Fibroblast of the conjunctiva (primary cell): Measurements from ENCODE around the gene CPSF7.
"Not testable (repeated sequence)": the region's sequence is repeated elsewhere in the genome, so short reads cannot be mapped to it uniquely, and the experiment has no call there.

Source experiments
- DNase-seq: peaks from one replicate; pipeline ENCODE4 v3.0.0-alpha.2; 2010; ENCODE audit warnings: low read depth

The CPSF7 gene

DNA sequence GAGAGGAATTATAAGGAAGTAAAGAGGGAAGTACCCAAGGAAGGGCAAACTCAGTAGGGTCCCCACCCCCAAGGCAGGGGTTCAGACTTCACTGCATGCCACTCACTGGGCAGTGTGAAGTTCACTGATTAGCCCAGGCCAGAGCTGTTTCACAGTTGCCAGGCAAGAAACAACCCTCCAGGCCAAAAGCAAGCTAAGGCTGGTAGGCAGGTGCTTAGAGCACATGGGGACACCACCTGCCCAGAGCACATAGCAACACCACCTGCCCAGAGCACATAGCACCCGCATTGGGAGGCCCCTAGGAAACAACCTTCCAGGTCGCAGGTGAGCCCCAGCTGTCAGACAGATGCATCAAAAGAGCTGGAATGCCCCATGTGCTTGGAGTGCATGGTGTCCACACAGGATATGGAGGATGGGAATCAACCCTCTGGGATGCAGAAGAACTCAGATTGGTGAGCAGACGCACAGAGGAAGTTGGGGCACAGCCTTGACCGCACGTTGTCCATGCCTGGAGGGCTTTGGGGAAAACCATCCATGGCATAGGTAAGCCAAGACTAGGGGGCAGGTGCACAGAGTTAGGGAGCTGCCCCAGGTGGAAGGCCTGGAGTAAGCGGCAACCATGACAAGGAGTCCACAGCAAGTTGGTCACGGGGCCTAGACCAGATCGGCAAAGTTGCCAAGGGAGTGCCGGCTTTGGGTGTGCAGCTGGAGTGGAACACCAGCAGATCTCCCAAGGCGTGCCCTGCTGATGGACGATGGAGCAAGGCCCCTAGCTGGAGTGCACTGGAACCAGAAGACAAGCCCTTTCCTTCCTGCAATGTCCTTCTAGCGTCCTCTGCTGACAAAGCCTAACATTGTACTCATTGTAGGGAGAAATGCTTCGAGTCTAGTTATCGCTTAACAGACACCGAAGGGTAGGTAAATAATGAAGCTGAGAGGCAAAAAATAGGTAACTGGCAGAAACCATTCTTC lies 45.2 kb downstream of the CPSF7 start:
- DNase-seq, result no peak

DNA sequence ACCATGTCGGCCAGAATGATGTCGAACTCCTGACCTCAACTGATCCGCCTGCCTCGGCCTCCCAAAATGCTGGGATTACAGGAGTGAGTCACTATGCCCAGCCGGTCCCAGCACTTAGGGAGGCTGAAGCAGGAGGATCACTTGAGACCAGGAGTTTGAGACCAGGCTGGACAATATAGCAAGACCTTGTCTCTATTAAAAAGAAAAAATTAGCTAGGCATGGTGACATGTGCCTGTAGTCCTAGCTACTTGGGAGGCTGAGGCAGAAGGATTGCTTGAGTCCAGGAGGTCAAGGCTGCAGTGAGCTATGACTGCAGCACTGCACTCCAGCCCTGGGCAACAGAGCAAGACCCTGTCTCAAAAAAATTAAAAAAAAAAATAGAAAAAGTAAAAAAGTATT lies 45.9 kb downstream of the CPSF7 start:
- not testable (repeated sequence) for DNase-seq

DNA sequence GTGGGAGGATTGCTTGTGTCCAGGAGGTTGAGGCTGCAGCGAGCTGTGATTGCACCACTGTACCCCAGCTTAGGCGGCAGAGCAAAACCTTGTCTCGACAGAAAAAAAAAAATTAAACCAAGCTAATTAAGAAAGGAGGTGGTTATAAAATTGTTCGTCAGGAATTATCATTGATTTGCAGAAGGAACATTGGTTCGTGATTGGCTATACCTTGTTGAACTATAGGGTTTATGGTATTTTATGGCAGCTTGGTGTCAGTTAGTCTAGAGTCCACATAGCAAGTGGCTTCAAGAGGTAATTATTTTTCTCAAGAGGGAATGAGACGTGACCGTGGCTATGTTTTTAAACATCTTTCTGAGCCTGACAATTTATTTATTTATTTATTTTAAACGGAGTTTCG lies 48.9 kb downstream of the CPSF7 start:
- DNase-seq, result no peak

DNA sequence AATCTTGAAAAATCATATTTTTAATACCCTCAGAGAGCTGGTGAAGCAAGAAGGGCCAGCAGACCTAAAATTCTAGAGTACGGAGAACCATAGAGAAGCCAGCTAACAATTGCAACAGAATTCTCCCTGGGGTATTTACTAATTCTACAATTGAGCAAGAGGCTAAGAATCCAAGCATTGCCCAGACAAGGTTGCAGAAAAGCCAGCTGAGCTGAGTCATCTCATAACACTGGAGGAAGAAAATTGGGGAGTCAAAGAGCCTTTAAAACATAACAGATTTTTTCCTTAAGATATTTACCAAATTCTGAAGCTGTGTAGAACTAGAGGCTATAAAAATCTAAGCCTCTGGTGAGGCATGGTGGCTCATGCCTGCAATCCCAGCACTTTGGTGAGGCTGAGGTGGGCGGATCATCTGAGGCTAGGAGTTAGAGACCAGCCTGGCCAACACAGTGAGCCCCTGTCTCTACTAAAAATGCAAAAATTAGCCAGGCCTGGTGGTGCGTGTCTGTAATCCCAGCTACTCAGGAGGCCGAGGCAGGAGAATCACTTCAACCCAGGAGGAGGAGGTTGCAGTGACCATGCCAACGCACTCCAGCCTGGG lies 51.0 kb downstream of the CPSF7 start:
- DNase-seq, result peak; percentile 96

DNA sequence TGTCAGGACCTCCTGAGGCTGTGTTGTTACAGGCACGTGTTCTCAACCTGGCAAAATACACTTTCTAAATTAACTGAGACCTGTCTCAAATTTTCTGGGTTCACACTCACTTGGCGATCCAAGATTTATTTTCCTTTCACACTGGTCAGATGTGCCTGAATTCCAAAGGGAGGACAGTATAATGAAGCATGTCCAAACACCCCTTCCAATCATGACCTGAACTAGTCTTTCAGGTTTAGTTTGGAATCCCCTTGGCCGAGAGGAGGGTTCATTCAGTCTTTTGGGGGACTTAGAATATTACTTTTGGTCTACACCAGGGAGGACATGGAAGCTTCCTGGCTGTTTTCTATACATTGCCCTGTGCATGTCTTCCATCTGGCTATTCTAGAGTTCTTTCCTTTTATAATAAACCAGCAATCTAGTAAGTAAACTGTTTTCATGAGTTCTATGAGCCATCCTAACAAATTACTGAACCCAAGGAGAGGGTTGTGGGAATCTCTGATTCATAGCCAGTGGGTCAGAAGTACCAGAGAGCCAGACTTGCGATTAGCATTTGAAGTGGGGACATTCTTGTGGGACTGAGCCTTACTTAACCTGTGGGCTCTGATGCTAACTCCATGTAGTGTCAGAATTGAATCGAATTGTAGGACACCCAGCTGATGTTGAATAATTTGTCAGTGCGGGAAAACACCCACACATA lies 52.2 kb downstream of the CPSF7 start:
- no peak for DNase-seq

DNA sequence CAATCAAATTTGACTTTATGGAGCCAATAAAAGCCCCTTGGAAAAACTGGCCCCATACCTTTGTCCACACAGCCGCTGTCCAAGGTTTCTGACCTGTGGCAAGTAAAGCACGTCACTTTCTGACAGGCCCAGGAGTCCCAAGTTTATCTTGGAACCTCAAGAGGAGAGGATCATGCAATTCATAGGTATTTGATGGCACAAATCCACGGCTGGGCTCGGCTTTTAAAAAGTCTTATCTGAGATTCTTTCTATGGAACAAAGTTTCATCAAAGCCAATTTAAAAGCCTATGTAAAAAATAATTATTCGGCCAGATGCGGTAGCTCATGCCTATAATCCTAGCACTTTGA lies 54.0 kb downstream of the CPSF7 start:
- DNase-seq, result no peak

DNA sequence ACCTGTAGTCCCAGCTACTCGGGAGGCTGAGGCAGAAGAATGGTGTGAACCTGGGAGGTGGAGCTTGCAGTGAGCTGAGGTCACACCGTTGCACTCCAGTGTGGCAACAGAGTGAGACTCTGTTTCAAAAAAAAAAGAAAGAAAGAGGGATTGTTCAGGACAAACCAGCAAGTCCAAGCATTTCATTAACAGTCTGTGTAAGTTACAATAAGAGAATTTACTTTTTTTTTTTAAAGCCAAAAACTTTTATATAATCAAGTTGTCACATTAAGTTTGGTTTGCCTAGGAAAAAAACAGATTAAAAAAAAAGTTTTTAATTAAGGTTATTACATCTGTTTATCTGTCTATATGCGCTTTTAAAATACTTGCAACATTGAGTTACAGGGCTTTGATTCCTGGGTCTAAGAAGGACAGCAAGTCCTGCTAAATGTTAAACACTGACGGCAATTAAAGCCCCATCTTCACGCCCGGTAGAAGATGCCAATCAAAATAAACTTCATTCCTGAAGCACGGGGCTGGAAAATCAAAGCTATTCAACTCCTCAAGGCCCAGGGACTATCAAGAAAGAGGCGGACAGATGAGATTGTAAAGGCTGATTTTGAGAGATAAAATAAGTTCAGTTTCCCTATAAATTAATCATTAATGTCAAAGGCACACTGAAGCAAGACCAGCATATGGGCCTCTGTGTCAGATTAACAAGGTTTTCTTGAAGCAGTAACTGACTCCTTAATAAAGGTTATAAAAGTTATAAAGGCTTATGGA lies 56.9 kb downstream of the CPSF7 start:
- DNase-seq, result no peak

DNA sequence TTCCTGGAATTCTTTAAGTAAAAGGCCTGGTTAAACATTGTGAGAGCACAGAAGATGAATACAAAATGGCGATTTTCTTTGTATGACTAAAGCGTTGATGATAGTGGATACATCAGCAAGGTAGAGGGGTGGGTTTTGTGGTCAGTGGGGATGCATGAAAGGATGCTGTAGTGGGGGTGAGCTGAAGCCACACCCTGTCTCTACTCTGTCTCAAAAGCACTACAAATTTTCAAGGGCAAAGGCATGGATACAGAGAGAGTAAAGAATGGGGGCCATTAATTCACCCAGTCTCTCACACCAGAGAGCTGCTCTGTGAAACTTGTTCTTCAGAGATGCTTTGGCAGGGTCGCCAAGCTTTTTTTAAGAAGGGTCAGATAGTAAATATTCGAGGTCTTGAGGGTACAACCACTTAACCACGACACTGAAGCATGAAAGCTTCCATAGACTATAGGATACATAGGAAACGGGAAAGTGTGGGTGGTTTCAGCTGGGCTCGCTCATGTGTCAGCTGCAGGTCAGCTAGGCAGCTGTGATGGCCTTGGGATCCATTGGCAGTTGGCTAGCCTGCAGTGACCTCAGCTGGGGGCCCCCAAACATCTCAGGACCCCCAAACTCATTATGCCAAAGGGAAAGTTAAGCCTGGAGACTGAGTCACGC lies 59.3 kb downstream of the CPSF7 start:
- DNase-seq, result no peak

DNA sequence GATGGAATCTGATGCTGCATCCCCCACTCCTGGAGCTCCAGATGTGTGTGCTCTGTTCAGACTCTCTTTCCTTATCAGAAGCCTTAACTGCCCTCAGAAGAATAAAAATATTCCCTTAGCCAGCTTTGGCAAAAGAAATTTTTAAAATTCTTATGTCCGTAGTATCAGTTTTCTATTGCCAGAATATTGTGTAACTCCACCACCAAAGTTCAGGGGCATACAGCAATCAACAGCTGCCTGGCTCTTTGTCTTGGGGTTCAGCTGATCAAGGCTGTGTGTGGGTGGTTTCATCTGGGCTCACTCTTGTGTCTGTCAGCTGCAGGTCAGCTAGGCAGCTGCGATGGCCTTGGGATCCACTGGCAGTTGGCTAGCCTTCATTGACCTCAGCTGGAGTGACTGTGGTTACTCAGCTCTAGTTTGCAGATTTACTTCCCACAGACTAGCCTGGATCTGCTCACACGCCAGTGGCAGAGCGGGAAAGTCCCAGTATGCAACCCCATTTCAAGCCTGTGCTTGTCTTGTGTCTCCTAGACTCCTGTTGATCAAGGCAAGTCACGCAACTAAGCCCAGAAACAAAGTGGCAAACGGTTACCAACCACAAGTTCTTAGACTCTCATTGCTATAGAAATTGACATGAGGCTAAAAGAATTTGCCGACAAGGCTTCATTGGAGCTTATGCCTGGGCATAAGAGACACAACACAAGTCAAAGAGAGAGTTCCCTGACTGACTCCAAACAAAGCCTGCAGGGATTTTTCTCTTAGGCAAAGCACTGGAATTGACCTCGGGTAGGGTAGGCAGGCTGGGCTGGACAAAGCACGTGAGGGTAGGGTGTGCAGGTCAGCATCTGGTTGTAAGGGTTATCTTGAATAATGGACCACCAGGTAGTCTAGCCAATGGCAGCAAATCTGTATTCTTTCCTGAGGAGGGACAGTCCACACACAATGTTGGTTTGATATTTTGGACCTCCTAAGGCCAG lies 60.1 kb downstream of the CPSF7 start:
- peak; percentile 60 for DNase-seq

DNA sequence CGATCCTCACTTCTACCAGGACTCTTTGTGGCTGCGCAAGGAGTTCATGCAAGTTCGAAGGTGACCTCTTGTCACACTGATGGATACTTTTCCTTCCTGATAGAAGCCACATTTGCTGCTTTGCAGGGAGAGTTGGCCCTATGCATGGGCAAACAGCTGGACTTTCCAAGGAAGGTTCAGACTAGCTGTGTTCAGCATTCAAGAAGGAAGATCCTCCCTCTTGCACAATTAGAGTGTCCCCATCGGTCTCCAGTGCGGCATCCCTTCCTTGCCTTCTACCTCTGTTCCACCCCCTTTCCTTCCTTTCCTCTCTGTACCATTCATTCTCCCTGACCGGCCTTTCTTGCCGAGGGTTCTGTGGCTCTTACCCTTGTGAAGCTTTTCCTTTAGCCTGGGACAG lies 61.1 kb downstream of the CPSF7 start:
- no peak for DNase-seq

DNA sequence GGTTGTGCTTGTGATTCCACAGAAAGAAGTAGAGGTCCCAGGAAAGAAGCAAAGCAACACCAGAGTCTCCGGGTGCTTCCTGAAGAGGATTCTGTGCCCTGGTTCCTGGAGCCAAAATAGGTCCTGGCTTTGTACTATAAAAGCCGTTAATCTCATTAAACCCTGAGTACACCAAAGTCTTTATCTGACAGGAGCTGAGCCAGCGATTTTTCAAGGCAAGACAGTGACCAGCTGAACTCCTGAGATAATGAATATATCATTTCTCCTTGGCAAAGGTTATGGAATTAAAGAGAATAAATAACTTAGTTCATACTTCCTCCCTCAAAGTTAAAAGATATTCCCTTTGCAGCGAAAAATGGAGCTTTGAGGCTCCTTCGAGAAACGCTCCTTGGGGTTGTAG lies 62.4 kb downstream of the CPSF7 start:
- no peak for DNase-seq

DNA sequence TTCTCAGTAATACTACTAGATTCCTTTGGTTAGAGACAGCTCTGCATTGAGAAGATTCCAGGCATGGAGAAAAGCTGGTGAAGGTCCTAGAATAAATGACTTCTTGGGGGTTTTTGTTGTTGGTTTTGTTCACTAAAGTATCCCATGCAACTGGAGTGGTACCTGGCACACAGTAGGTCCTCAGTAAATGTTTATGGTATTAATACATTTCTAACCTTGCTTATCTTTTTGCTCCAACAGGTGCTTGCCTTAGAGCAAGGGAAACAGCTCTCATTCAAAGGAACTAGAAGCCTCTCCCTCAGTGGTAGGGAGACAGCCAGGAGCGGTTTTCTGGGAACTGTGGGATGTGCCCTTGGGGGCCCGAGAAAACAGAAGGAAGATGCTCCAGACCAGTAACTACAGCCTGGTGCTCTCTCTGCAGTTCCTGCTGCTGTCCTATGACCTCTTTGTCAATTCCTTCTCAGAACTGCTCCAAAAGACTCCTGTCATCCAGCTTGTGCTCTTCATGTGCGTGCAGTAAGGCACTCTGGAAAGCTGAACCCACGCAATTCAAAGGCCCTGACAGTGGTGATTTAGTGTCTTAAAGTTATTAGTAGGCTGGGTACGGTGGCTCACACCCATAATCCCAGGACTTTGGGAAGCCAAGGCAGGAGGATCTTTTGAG lies 65.6 kb downstream of the CPSF7 start:
- DNase-seq, result no peak

DNA sequence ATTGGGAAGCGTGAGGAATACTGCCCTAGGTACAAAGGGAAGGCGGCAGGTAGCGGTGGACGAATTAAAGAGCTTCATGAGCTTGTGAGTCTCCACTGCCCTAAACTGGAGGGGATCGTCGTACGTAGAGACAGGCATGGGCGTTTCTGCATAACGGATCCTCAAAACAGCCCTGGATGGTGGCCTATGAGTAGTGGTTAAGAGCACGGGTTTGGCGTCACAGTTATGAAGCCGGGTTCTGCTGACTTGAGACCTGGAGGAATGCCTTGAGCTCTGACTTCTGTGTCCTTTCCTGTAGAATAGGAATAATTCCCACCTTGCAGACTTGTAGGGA lies 67.3 kb downstream of the CPSF7 start:
- DNase-seq, result no peak

DNA sequence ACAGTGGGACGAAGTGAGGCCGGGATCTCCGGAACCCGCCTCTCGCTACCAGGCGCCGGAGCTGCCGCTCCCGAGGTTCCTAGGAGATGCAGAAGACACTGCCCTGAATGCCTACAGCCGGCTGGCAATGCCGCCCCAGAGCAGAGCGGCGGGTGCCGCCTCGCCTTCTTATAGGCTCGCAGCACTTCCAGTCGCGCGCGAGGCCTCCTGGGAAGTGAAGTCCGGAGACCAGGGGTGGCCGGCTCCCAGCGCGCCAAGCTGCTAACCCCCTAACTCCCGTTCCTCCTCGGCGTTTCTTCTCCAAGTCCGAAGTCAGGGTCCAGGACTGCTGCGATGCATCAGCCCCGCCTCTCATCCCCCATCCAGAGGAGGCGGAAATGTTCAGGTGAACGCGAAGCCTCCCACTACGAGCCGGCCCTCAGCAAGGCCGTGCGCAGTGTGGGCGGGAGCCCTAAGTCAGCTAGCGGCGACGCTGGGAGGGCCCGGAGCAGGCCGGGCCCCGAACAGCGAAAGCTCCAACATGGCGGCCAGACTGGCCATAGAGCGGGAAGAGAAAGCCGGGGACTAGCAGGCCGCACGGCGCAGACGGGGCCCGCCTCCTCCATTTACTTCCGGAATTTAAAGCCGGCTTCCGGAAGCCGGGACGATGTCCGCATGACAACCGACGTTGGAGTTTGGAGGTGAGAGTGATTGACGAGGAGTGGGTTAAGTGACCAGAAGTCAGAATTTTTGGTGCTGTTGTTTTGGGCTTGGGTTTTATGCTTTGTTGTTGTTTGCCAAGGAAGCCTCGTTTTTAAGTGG lies 67.8 kb downstream of the CPSF7 start, which contains the start of the genes CYB561A3 and TMEM138:
TSS of gene CYB561A3 (minus strand) at position 142 of the 801 bp plus-strand sequence. CDS start 5,169 bp downstream, outside the sequence.
TSS of gene TMEM138 (plus strand) at position 634 of the 801 bp plus-strand sequence. CDS start 2,017 bp downstream, outside the sequence.
- DNase-seq, result peak; percentile 90

DNA sequence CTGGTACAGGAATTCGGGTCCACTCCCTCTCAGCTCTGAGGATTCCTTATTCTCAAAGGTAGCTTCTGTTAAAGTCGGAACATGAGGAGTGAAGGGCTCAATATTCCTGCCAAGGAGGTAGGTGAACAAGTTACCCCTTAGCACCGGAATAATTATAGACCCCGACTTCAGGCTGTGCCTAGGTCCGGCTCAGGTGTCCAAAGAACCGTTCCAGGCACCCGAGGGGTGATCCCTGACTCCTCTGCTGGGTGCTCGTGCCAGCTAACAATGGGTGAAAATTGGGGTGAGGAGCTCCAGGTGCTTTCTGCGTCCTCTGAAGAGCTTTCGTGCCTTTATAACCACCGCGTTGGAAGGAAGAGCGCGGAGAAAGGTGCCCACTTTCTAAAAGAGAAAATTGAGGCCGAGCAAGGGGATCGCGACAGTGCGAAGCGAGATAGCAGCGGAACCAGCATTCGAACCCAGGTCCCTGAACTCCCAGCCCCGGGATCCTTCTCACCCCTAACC lies 68.5 kb downstream of the CPSF7 start:
- DNase-seq, result no peak

DNA sequence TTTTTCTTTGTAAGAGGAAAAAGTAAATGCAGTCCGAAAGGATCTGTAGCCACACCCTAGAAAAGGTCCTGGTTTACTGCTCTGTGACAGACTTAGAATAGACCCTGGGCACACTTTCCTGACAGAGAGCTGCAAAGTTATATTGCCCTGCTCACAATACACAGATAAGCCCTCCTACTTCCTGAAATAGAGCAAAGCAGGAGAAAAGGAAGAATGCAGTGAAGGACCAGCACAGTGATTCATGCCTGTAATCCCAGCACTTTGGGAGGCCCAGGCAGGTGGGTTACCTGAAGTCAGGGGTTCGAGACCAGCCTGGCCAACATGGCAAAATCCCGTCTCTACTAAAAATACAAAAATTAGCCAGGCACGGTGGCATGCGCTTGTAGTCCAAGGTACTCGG lies 70.3 kb downstream of the CPSF7 start:
- DNase-seq, result no peak

DNA sequence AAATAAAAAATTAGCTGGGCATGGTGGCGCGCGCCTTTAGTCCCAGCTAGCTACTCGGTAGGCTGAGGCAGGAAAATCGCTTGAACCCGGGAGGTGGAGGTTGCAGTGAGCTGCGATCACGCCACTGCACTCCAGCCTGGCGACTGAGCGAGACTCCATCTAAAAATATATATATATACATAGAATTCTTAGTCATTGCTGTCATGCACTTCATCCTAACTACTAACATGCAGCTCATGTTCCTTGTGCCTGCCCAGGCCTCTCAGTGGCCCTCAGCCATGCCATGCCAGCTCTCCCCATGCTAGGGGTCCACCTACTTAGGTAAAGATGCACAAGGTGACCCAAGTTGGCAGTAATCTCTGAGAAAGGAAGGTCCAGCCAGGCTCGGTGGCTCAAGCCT lies 71.2 kb downstream of the CPSF7 start:
- DNase-seq, result no peak

DNA sequence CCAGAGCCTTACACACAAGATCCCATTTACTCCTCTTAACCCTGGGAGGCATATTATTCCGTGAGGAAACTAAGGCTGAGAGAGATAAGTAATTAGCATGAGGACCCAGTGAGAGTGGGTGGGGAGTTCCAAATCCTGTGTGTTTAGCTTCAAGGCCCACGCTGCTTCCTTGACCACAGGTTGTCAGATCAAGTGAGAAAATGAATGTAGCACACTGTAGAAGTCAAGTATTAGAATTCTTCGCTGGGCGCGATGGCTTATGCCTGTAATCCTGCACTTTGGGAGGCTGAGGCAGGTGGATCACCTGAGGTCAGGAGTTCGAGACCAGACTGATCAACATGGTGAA lies 71.9 kb downstream of the CPSF7 start:
- DNase-seq, result no peak
